Cerebellar nuclear complex (tissue), 1 donor: ENCODE measurements around the gene SLMAP.

Experiments used
- DNase-seq, 2 experiments: peaks; one replicate each; lab custom pipeline; 2025; lab: John Stamatoyannopoulos, UW

Gene SLMAP

GRCh38 chr3:57962448-57962834 is 206.3 kb downstream of the SLMAP start:
- DNase-seq: no peak

GRCh38 chr3:57963811-57964346 is 207.8 kb downstream of the SLMAP start:
- DNase-seq: peak in 1 of 2 experiments; percentile 4

- no peak for DNase-seq
Observed at GRCh38 chr3:57966829-57967228, 210.7 kb downstream of the SLMAP start.

GRCh38 chr3:57967590-57967989 is 211.5 kb downstream of the SLMAP start:
- no peak for DNase-seq

- no peak for DNase-seq
Observed at GRCh38 chr3:57968501-57968900, 212.4 kb downstream of the SLMAP start.

- DNase-seq: no peak
Observed at GRCh38 chr3:57971975-57972374, 215.9 kb downstream of the SLMAP start.

GRCh38 chr3:57972531-57973111 is 216.5 kb downstream of the SLMAP start:
- no peak for DNase-seq

- no peak for DNase-seq
Observed at GRCh38 chr3:57973715-57974477, 217.8 kb downstream of the SLMAP start.

- no peak for DNase-seq
Observed at GRCh38 chr3:57974796-57975388, 218.8 kb downstream of the SLMAP start.

- DNase-seq: no peak
Observed at GRCh38 chr3:57977818-57978235, 221.7 kb downstream of the SLMAP start.

- DNase-seq: no peak
Observed at GRCh38 chr3:57978316-57978715, 222.2 kb downstream of the SLMAP start.
